Activated naive CD8-positive, alpha-beta T cell treated with anti-CD3 and anti-CD28 coated beads for 36 hours (primary cell): ENCODE measurements around the gene DPYSL5. TPM values are rescaled to one million over a fixed set of nuclear protein-coding genes. Genes with fewer than 3 reads are reported as not detected.
"Not testable (repeated sequence)": the region's sequence is repeated elsewhere in the genome, so short reads cannot be mapped to it uniquely, and the experiment has no call there.

ENCODE experiments used
- DNase-seq: peaks from one replicate; pipeline ENCODE4 v3.0.0; 2021
- H3K27ac Mint-ChIP-seq: one replicate; pipeline ENCODE4 v1.8.0; 2022; ENCODE audit warnings: mild to moderate bottlenecking, moderate library complexity, mixed read lengths
- H3K27me3 Mint-ChIP-seq: one replicate; pipeline ENCODE4 v1.8.0; 2022; ENCODE audit warnings: mild to moderate bottlenecking, mixed read lengths
- H3K36me3 Mint-ChIP-seq: one replicate; pipeline ENCODE4 v1.8.0; 2021; ENCODE audit warnings: mild to moderate bottlenecking, mixed read lengths
- H3K4me1 Mint-ChIP-seq: one replicate; pipeline ENCODE4 v1.8.0; 2021; ENCODE audit warnings: mixed read lengths
- H3K4me3 Mint-ChIP-seq: one replicate; pipeline ENCODE4 v1.8.0; 2022; ENCODE audit warnings: mild to moderate bottlenecking, moderate library complexity, mixed read lengths
- H3K9me3 Mint-ChIP-seq: one replicate; pipeline ENCODE4 v1.8.0; 2022; ENCODE audit warnings: mixed read lengths
- total RNA-seq, 2 experiments: library from RNA; stranded (reverse); gene quantifications; one replicate each; pipeline ENCODE4 v1.2.3, GENCODE V29; 2021

Gene DPYSL5, protein sequence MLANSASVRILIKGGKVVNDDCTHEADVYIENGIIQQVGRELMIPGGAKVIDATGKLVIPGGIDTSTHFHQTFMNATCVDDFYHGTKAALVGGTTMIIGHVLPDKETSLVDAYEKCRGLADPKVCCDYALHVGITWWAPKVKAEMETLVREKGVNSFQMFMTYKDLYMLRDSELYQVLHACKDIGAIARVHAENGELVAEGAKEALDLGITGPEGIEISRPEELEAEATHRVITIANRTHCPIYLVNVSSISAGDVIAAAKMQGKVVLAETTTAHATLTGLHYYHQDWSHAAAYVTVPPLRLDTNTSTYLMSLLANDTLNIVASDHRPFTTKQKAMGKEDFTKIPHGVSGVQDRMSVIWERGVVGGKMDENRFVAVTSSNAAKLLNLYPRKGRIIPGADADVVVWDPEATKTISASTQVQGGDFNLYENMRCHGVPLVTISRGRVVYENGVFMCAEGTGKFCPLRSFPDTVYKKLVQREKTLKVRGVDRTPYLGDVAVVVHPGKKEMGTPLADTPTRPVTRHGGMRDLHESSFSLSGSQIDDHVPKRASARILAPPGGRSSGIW
- total RNA-seq = not detected

- DNase-seq = peak; percentile 26
- H3K27me3 Mint-ChIP-seq = peaks cover 74% of the 10 kb centered on the region
Measured at GRCh38 chr2:26847655-26848335, at the start of gene DPYSL5. Gene DPYSL5 (plus strand): TSS chr2:26848132. CDS start chr2:26898500, 50,368 bp downstream.

DNA sequence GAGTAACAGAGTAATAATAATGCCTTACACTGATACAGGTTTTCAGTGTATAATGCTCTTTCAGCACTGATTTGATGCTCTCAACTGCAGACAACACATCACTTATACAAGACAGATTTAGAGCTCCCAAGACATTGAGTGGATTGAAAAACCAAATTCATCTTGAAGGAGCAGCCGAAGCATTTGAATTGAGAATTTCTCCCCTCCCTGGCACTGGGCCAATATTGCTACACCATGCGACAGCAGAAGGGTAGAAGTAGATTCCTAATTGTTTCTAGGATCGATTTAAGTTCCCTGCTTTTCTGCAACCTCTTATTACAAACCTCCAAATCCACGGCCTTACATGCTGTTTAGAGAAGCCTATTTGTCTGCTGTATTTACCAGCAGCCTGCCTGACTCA lies 46.6 kb upstream of the DPYSL5 start:
- Mint-ChIP-seq H3K4me3 (no peak overlapping the region), H3K9me3 (no peaks in the 10 kb centered on the region), H3K27ac (no peak overlapping the region), H3K27me3 (no peaks in the 10 kb centered on the region), H3K36me3 (peaks cover 5% of the 10 kb centered on the region), H3K4me1 (no peaks in the 10 kb centered on the region)
- no peak for DNase-seq

More at GRCh38 chr2:26847655-26848335, at the start of gene DPYSL5:
- H3K27ac Mint-ChIP-seq = no peak within 1 kb of the TSS
- no peaks in the 10 kb centered on the region for H3K9me3 Mint-ChIP-seq
- H3K36me3 Mint-ChIP-seq = no peaks in the 10 kb centered on the region
- peak within 1 kb of the TSS; percentile 59 for H3K4me3 Mint-ChIP-seq
- peaks cover 12% of the 10 kb centered on the region for H3K4me1 Mint-ChIP-seq

DNA sequence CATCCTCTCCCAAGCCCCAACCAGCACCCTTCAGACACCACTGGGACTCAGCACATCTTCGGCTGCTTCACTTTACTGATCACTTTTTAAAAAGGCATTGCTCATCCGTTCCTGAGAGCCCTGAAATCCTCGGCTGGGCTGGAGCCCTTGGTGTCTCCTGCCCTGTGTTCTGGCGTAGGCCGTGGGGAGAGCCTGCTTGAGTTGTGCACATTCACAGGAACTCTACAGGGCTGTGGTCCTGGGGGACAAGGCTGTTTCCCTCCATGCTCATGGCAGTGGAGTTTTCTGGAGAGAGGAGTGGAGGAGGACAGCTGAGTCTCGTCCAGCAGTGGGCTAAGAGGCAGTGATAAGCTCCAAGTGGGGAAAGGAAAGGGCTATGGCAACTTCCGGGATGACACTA lies 46.1 kb upstream of the DPYSL5 start:
- H3K9me3 Mint-ChIP-seq = no peaks in the 10 kb centered on the region
- H3K36me3 Mint-ChIP-seq = peaks cover 5% of the 10 kb centered on the region
- no peaks in the 10 kb centered on the region for H3K27me3 Mint-ChIP-seq
- no peak overlapping the region for H3K4me3 Mint-ChIP-seq
- H3K4me1 Mint-ChIP-seq = no peaks in the 10 kb centered on the region
- no peak overlapping the region for H3K27ac Mint-ChIP-seq
- no peak for DNase-seq

DNA sequence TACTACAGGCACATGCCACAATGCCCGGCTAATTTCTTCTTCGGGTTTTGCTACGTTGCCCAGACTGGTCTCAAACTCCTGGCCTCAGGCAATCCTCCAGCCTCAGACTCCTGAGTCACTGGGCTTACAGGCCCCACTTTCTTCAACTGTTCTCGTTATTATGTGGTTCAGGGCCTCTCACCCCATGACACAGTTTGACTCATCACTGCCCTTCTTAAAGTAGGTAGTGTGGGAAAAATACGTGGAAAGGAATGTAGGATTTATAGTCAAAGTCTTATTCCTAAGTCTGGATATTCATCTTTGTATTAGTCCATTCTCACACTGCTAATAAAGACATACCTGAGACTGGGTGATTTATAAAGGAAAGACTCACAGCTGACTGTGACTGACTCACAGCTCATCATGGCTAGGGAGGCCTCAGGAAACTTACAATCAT lies 42.7 kb upstream of the DPYSL5 start:
- H3K4me3 Mint-ChIP-seq = no peak overlapping the region
- no peaks in the 10 kb centered on the region for H3K27me3 Mint-ChIP-seq
- DNase-seq = no peak
- no peak overlapping the region for H3K27ac Mint-ChIP-seq
- H3K4me1 Mint-ChIP-seq = peaks cover 11% of the 10 kb centered on the region
- H3K9me3 Mint-ChIP-seq = no peaks in the 10 kb centered on the region
- no peaks in the 10 kb centered on the region for H3K36me3 Mint-ChIP-seq

- H3K27ac Mint-ChIP-seq = no peak overlapping the region
- H3K36me3 Mint-ChIP-seq = no peaks in the 10 kb centered on the region
- no peaks in the 10 kb centered on the region for H3K27me3 Mint-ChIP-seq
- peaks cover 24% of the 10 kb centered on the region for H3K4me1 Mint-ChIP-seq
- H3K9me3 Mint-ChIP-seq = no peaks in the 10 kb centered on the region
- no peak for DNase-seq
- no peak overlapping the region for H3K4me3 Mint-ChIP-seq
Measured at GRCh38 chr2:26807788-26808460, 40.0 kb upstream of the DPYSL5 start.

GRCh38 chr2:26809211-26809610 lies 38.7 kb upstream of the DPYSL5 start:
- H3K27me3 Mint-ChIP-seq = no peaks in the 10 kb centered on the region
- H3K9me3 Mint-ChIP-seq = no peaks in the 10 kb centered on the region
- H3K36me3 Mint-ChIP-seq = no peaks in the 10 kb centered on the region
- H3K27ac Mint-ChIP-seq = no peak overlapping the region
- H3K4me3 Mint-ChIP-seq = no peak overlapping the region
- DNase-seq = no peak
- H3K4me1 Mint-ChIP-seq = peaks cover 24% of the 10 kb centered on the region

DNA sequence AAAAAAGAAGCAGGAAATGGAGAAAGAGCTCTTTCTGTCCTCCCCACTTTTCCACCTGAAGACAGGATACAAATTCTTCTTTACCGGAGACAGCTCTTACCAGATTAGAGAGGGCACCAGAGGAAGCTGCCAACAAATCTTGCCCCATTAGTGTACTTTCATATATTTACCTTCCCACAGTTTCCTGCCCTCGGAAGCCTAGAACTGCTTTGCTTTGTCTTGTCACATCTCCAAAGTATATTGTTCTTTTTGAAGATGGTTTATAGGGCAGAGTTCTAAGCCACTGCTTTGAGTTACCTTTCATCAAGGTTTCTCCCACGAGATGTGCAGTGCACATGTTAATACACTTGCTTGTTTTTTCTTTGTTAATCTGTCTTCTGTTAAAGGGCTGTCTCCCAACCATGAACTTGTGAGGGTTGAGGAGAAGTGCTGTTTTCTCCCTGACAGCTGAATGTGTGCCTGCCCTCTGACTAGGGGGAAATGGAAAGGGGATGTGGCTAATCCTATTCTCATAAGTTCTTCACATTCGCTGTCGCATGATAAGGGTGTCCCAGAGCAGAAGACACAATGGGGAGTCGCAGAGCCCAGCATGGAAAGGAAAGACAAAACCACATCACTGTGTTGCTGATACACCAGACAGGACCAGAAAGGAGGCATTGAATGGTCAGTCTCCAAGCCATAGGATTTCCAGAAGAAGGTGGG lies 37.9 kb upstream of the DPYSL5 start:
- Mint-ChIP-seq H3K9me3 (no peaks in the 10 kb centered on the region), H3K27ac (no peak overlapping the region), H3K4me3 (no peak overlapping the region), H3K27me3 (no peaks in the 10 kb centered on the region), H3K4me1 (peaks cover 24% of the 10 kb centered on the region), H3K36me3 (no peaks in the 10 kb centered on the region)
- DNase-seq = no peak

DNA sequence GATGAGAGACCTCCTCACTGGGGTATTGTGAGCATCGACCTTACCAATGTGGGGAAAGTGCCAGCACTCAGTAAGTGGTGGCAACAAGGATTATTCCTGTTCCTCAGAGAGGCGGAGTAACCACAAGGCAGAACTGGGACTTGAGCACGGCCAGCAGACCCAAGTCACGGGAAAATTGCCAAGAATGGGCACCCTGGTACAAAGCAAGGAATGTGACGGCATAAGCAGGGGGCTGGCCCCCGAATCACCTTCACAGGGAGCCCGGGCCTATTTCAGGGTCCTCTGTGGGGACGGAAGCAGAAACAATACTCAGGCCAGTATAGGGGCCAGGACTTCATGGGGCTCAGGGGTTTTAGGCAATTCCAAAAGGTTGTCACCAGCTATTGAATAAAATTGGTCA lies 36.7 kb upstream of the DPYSL5 start:
- Mint-ChIP-seq H3K4me1 (peaks cover 24% of the 10 kb centered on the region), H3K36me3 (peaks cover 2% of the 10 kb centered on the region), H3K4me3 (no peak overlapping the region), H3K27ac (no peak overlapping the region), H3K27me3 (no peaks in the 10 kb centered on the region), H3K9me3 (no peaks in the 10 kb centered on the region)
- no peak for DNase-seq

DNA sequence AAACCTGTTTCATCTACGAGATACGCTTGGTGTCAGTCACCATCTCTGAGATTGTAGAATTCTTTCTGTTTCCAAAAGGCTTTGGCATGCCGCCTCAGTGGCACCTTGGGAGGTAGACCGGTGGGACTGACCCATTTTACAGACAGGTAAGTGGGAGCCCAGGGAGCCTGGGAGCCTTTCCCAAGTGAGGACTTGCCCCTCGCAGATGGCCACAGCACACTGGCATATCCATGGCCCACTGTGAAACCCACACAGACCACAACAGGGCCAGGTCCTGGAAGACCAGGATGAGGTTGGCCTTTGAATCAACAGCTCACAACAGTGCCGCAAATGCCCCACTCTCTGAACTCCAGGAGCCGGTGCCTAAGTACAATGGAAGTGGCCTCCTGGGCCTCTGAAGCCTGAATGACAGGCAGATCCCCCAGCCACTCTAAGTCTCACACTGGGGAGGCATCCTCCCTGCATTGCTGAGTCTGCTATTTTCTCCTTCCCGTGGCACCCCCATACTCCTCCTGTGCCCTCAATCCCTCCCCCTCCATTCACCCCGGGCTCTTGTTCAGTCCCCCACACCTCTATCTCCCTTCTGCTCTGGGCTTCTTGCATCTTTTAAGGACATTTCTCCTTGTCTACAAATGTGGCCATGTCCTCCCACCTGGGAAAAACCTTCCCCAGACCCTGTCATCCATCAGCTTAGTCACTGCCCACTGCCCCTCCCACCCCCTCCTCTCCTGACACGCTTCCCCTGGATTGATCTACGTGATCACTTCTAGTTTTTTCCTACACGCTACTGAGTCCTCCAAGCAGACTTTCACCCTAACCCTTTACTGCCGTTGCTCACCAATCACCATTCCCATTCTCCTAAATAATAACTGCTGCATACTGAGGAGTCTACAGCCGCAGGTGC lies 35.9 kb upstream of the DPYSL5 start:
- no peak for DNase-seq
- H3K9me3 Mint-ChIP-seq = no peaks in the 10 kb centered on the region
- H3K27me3 Mint-ChIP-seq = peaks cover 4% of the 10 kb centered on the region
- H3K27ac Mint-ChIP-seq = no peak overlapping the region
- no peak overlapping the region for H3K4me3 Mint-ChIP-seq
- H3K4me1 Mint-ChIP-seq = peaks cover 24% of the 10 kb centered on the region
- H3K36me3 Mint-ChIP-seq = peaks cover 2% of the 10 kb centered on the region

- H3K4me3 Mint-ChIP-seq = no peak overlapping the region
- peaks cover 2% of the 10 kb centered on the region for H3K36me3 Mint-ChIP-seq
- H3K9me3 Mint-ChIP-seq = no peaks in the 10 kb centered on the region
- DNase-seq = no peak
- H3K4me1 Mint-ChIP-seq = peaks cover 24% of the 10 kb centered on the region
- H3K27ac Mint-ChIP-seq = no peak overlapping the region
- H3K27me3 Mint-ChIP-seq = peaks cover 4% of the 10 kb centered on the region
Measured at GRCh38 chr2:26812731-26813130, 35.2 kb upstream of the DPYSL5 start.

DNA sequence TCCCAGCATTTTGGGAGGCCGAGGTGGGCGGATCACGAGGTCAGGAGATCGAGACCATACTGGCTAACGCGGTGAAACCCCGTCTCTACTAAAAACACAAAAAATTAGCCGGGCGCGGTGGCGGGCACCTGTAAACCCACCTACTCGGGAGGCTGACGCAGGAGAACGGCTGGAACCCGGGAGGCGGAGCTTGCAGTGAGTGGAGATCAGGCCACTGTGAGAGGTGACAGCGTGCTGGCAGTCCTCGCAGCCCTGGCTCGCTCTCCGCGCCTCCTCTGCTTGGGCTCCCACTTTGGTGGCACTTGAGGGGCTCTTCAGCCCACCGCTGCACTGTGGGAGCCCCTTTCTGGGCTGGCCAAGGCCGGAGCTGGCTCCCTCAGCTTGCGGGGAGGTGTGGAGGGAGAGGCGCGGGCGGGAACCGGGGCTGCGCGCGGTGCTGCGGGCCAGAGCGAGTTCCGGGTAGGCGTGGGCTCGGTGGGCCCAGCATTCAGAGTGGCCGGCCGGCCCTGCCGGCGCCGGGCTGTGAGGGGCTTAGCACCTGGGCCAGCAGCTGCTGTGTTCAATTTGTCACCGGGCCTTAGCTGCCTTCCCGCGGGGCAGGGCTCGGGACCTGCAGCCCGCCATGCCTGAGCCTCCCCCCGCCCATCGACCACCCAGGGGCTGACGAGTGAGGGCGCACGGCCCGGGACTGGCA lies 33.7 kb upstream of the DPYSL5 start:
- DNase-seq, H3K4me3 Mint-ChIP-seq, H3K27ac Mint-ChIP-seq, H3K9me3 Mint-ChIP-seq, H3K27me3 Mint-ChIP-seq, H3K36me3 Mint-ChIP-seq: not testable (repeated sequence)
- H3K4me1 Mint-ChIP-seq = peaks cover 21% of the 10 kb centered on the region

DNA sequence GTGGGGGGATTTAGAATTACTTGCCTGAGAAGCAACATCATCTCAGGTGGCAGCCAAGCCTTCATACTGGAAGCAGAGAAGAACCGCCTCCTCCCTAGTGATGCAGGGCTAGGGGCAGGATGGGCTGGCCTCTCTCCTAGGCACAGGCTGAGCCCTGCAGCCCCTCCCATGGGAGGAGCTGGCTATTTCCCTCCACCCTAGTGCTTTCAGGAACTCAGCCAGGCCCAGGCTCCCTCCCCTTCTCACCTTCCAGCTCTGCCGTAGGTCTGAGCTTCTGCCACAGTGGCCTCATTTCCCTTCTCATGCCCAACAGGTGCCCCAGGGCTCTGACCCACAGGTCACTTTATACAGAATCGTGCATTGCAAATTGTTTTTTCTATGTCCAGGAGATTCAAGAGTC lies 31.0 kb upstream of the DPYSL5 start:
- no peak overlapping the region for H3K27ac Mint-ChIP-seq
- H3K4me3 Mint-ChIP-seq = no peak overlapping the region
- no peaks in the 10 kb centered on the region for H3K9me3 Mint-ChIP-seq
- H3K27me3 Mint-ChIP-seq = peaks cover 4% of the 10 kb centered on the region
- peaks cover 2% of the 10 kb centered on the region for H3K4me1 Mint-ChIP-seq
- peak; percentile 16 for DNase-seq
- H3K36me3 Mint-ChIP-seq = peaks cover 2% of the 10 kb centered on the region

DNA sequence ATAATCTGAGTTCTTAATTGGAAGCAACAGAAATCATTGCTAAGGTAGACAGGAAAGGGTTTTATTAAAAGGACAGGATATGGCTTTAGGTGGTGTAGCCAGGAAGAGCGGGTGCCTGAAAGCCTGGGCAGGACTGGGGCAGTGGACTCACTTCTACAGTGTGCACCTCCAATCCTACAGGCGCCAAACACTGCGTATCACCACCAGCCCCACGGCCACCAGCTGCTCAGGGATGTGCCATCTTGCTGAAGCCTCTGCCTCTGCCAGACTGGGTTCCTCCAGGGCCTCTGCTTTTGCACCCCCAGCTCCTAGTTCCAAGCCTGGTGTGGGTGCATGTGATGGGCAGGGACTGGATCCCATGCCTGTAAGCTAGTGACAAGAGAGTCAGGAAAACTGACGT lies 29.7 kb upstream of the DPYSL5 start:
- Mint-ChIP-seq H3K9me3 (no peaks in the 10 kb centered on the region), H3K4me3 (no peak overlapping the region), H3K27me3 (peaks cover 4% of the 10 kb centered on the region), H3K27ac (no peak overlapping the region), H3K4me1 (peaks cover 2% of the 10 kb centered on the region), H3K36me3 (peaks cover 2% of the 10 kb centered on the region)
- no peak for DNase-seq
